K562 (cell line): ENCODE data around the gene RASIP1. TPM values are rescaled to one million over a fixed set of nuclear protein-coding genes. Genes with fewer than 3 reads are reported as not detected.

Experiments used
- E2F3 ChIP-seq: fragments of 250-450 bp; sonication (Bioruptor Pico); IDR thresholded peaks from 2 replicates; pipeline ENCODE4 v1.4.0; 2020; ENCODE audit warnings: mild to moderate bottlenecking
- NFXL1 ChIP-seq: fragments of 450-650 bp; formaldehyde crosslinking; IDR thresholded peaks from 2 replicates; pipeline ENCODE4 v1.4.0; 2021; ENCODE audit warnings: mild to moderate bottlenecking
- POLR2A ChIP-seq: fragments of 450-650 bp; conservative IDR thresholded peaks from 2 replicates; pipeline ENCODE4 v1.6.1; 2016
- PURB ChIP-seq: sonication (generic); formaldehyde crosslinking; IDR thresholded peaks from 2 replicates; pipeline ENCODE4 v1.9.0; 2021; ENCODE audit warnings: low read depth, mild to moderate bottlenecking, missing genetic modification reagents
- TCF7 ChIP-seq: sonication (generic); IDR thresholded peaks from 2 replicates; pipeline ENCODE4 v1.6.1; 2016; ENCODE audit warnings: antibody characterized with exemption, borderline replicate concordance
- XRCC3 ChIP-seq: fragments of 450-650 bp; IDR thresholded peaks from 2 replicates; pipeline ENCODE4 v1.6.1; 2017; ENCODE audit warnings: mild to moderate bottlenecking, moderate library complexity
- ZNF561 ChIP-seq: fragments of 450-650 bp; formaldehyde crosslinking; conservative IDR thresholded peaks from 2 replicates; pipeline ENCODE4 v1.4.0; 2020; ENCODE audit warnings: mild to moderate bottlenecking, moderate library complexity
- ZNF780A ChIP-seq: fragments of 250-450 bp; sonication (Bioruptor Pico); IDR thresholded peaks from 2 replicates; pipeline ENCODE4 v1.5.0; 2021; ENCODE audit warnings: mild to moderate bottlenecking
- polyA plus RNA-seq, 8 experiments: library from polyadenylated mRNA; depleted of rRNA in 4 of 8; stranded (reverse) in 5 of 8; unstranded in 3 of 8; fragments of >200 nt; fragmentation: Nextera tagmentation in 2 of 8; fragmentation: Illumina TruSeq in 1 of 8; extraction: Ambion mirVana in 2 of 8; extraction: Trizol in 1 of 8; gene quantifications; 2 replicates each; pipeline versions ENCODE4 v1.2.1 to v1.2.3, GENCODE V29; 2011 to 2014; ENCODE audit warnings: inconsistent platforms in 1 of 8, missing spikeins in 1 of 8
- total RNA-seq, 7 experiments: library from RNA; depleted of rRNA in 6 of 7; stranded (reverse); fragments of >200 nt in 6 of 7; fragmentation: Illumina TruSeq in 2 of 7; extraction: Trizol in 2 of 7; gene quantifications; 2 replicates each; pipeline versions ENCODE4 v1.2.1 to v1.2.3, GENCODE V29; 2011 to 2021; ENCODE audit warnings: low replicate concordance in 1 of 7
- TF ChIP-seq, protein P1 (sequence below): fragments of 450-650 bp; IDR thresholded peaks from 2 replicates; pipeline ENCODE4 v1.6.1; 2016; ENCODE audit warnings: mild to moderate bottlenecking, moderate library complexity
- TF ChIP-seq, protein P2 (sequence below): fragments of 200-800 bp; sonication (Bioruptor generic); IDR thresholded peaks from 2 replicates; pipeline ENCODE4 v1.6.1; 2017; ENCODE audit warnings: missing genetic modification characterization, missing compliant biosample characterization
- TF ChIP-seq, protein P3 (sequence below): sonication (generic); formaldehyde crosslinking; IDR thresholded peaks from 2 replicates; pipeline ENCODE4 v1.8.0; 2023; ENCODE audit warnings: missing genetic modification reagents, mild to moderate bottlenecking, borderline replicate concordance

The RASIP1 gene
- total and polyA plus RNA-seq, 9 of the 15 experiments (the other 6 are each of a cell fraction or from before 2014, with no cell fraction given) = 0.20 to 4.7 (median 1.5) TPM

DNA sequence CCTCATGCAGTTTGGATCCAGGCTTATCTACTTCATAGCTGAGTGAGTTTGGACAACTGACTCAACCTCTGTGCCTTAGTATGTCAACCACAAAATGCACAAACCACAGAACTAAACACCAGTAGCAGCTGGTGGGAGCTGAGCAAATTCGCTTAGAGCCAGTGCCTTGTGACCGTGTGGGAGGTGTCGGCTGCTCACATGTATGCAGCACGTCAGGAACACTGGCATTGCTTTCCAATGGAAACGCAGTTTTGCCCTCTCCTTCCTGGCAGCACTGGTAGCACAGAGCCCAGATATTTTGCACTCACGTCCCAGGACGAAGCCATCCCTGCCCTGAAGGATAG, 59.3 kb downstream of the RASIP1 start (continued):
- TF ChIP-seq, protein P1, sequence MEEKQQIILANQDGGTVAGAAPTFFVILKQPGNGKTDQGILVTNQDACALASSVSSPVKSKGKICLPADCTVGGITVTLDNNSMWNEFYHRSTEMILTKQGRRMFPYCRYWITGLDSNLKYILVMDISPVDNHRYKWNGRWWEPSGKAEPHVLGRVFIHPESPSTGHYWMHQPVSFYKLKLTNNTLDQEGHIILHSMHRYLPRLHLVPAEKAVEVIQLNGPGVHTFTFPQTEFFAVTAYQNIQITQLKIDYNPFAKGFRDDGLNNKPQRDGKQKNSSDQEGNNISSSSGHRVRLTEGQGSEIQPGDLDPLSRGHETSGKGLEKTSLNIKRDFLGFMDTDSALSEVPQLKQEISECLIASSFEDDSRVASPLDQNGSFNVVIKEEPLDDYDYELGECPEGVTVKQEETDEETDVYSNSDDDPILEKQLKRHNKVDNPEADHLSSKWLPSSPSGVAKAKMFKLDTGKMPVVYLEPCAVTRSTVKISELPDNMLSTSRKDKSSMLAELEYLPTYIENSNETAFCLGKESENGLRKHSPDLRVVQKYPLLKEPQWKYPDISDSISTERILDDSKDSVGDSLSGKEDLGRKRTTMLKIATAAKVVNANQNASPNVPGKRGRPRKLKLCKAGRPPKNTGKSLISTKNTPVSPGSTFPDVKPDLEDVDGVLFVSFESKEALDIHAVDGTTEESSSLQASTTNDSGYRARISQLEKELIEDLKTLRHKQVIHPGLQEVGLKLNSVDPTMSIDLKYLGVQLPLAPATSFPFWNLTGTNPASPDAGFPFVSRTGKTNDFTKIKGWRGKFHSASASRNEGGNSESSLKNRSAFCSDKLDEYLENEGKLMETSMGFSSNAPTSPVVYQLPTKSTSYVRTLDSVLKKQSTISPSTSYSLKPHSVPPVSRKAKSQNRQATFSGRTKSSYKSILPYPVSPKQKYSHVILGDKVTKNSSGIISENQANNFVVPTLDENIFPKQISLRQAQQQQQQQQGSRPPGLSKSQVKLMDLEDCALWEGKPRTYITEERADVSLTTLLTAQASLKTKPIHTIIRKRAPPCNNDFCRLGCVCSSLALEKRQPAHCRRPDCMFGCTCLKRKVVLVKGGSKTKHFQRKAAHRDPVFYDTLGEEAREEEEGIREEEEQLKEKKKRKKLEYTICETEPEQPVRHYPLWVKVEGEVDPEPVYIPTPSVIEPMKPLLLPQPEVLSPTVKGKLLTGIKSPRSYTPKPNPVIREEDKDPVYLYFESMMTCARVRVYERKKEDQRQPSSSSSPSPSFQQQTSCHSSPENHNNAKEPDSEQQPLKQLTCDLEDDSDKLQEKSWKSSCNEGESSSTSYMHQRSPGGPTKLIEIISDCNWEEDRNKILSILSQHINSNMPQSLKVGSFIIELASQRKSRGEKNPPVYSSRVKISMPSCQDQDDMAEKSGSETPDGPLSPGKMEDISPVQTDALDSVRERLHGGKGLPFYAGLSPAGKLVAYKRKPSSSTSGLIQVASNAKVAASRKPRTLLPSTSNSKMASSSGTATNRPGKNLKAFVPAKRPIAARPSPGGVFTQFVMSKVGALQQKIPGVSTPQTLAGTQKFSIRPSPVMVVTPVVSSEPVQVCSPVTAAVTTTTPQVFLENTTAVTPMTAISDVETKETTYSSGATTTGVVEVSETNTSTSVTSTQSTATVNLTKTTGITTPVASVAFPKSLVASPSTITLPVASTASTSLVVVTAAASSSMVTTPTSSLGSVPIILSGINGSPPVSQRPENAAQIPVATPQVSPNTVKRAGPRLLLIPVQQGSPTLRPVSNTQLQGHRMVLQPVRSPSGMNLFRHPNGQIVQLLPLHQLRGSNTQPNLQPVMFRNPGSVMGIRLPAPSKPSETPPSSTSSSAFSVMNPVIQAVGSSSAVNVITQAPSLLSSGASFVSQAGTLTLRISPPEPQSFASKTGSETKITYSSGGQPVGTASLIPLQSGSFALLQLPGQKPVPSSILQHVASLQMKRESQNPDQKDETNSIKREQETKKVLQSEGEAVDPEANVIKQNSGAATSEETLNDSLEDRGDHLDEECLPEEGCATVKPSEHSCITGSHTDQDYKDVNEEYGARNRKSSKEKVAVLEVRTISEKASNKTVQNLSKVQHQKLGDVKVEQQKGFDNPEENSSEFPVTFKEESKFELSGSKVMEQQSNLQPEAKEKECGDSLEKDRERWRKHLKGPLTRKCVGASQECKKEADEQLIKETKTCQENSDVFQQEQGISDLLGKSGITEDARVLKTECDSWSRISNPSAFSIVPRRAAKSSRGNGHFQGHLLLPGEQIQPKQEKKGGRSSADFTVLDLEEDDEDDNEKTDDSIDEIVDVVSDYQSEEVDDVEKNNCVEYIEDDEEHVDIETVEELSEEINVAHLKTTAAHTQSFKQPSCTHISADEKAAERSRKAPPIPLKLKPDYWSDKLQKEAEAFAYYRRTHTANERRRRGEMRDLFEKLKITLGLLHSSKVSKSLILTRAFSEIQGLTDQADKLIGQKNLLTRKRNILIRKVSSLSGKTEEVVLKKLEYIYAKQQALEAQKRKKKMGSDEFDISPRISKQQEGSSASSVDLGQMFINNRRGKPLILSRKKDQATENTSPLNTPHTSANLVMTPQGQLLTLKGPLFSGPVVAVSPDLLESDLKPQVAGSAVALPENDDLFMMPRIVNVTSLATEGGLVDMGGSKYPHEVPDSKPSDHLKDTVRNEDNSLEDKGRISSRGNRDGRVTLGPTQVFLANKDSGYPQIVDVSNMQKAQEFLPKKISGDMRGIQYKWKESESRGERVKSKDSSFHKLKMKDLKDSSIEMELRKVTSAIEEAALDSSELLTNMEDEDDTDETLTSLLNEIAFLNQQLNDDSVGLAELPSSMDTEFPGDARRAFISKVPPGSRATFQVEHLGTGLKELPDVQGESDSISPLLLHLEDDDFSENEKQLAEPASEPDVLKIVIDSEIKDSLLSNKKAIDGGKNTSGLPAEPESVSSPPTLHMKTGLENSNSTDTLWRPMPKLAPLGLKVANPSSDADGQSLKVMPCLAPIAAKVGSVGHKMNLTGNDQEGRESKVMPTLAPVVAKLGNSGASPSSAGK = peak; percentile 49
- TF ChIP-seq TCF7 (no peak), ZNF780A (CRISPR knock-in tag) (no peak), NFXL1 (CRISPR knock-in tag) (no peak), POLR2A (no peak), ZNF561 (no peak), PURB (CRISPR knock-in tag) (no peak), XRCC3 (no peak), E2F3 (CRISPR knock-in tag) (no peak)
- TF ChIP-seq, protein P2, sequence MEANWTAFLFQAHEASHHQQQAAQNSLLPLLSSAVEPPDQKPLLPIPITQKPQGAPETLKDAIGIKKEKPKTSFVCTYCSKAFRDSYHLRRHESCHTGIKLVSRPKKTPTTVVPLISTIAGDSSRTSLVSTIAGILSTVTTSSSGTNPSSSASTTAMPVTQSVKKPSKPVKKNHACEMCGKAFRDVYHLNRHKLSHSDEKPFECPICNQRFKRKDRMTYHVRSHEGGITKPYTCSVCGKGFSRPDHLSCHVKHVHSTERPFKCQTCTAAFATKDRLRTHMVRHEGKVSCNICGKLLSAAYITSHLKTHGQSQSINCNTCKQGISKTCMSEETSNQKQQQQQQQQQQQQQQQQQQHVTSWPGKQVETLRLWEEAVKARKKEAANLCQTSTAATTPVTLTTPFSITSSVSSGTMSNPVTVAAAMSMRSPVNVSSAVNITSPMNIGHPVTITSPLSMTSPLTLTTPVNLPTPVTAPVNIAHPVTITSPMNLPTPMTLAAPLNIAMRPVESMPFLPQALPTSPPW (CRISPR knock-in tag) = peak; percentile 62
- TF ChIP-seq, protein P3, sequence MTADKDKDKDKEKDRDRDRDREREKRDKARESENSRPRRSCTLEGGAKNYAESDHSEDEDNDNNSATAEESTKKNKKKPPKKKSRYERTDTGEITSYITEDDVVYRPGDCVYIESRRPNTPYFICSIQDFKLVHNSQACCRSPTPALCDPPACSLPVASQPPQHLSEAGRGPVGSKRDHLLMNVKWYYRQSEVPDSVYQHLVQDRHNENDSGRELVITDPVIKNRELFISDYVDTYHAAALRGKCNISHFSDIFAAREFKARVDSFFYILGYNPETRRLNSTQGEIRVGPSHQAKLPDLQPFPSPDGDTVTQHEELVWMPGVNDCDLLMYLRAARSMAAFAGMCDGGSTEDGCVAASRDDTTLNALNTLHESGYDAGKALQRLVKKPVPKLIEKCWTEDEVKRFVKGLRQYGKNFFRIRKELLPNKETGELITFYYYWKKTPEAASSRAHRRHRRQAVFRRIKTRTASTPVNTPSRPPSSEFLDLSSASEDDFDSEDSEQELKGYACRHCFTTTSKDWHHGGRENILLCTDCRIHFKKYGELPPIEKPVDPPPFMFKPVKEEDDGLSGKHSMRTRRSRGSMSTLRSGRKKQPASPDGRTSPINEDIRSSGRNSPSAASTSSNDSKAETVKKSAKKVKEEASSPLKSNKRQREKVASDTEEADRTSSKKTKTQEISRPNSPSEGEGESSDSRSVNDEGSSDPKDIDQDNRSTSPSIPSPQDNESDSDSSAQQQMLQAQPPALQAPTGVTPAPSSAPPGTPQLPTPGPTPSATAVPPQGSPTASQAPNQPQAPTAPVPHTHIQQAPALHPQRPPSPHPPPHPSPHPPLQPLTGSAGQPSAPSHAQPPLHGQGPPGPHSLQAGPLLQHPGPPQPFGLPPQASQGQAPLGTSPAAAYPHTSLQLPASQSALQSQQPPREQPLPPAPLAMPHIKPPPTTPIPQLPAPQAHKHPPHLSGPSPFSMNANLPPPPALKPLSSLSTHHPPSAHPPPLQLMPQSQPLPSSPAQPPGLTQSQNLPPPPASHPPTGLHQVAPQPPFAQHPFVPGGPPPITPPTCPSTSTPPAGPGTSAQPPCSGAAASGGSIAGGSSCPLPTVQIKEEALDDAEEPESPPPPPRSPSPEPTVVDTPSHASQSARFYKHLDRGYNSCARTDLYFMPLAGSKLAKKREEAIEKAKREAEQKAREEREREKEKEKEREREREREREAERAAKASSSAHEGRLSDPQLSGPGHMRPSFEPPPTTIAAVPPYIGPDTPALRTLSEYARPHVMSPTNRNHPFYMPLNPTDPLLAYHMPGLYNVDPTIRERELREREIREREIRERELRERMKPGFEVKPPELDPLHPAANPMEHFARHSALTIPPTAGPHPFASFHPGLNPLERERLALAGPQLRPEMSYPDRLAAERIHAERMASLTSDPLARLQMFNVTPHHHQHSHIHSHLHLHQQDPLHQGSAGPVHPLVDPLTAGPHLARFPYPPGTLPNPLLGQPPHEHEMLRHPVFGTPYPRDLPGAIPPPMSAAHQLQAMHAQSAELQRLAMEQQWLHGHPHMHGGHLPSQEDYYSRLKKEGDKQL (CRISPR knock-in tag) = no peak
